DOHH2 (cell line): ENCODE data around the gene TUSC1.

Experiments
- H3F3A ChIP-seq: fragments of 200-600 bp; sonication (generic), shearing (Covaris generic); 2 replicates; pipeline ENCODE4 v1.6.0; 2016; ENCODE audit warnings: antibody characterized with exemption, mild to moderate bottlenecking; ENCODE audit not compliant: control insufficient read depth, insufficient read depth
- H3K27ac ChIP-seq: fragments of 200-600 bp; sonication (generic); 2 replicates; pipeline ENCODE4 v1.5.1; 2014; ENCODE audit warnings: low read depth, mild to moderate bottlenecking, low read length, moderate library complexity
- H3K27me3 ChIP-seq: fragments of 200-600 bp; sonication (generic); 2 replicates; pipeline ENCODE4 v1.6.1; 2014; ENCODE audit warnings: mild to moderate bottlenecking, low read length, mixed read lengths; ENCODE audit not compliant: control insufficient read depth
- H3K36me3 ChIP-seq: fragments of 200-600 bp; sonication (generic); 2 replicates; pipeline ENCODE4 v1.6.1; 2014; ENCODE audit warnings: mild to moderate bottlenecking, low read length, moderate library complexity, mixed read lengths; ENCODE audit not compliant: control insufficient read depth
- H3K4me1 ChIP-seq: fragments of 200-600 bp; sonication (generic); 2 replicates; pipeline ENCODE4 v1.6.1; 2014; ENCODE audit warnings: mild to moderate bottlenecking, low read length, mixed read lengths; ENCODE audit not compliant: control insufficient read depth
- H3K4me2 ChIP-seq: fragments of 200-600 bp; sonication (generic); 2 replicates; pipeline ENCODE4 v1.6.0; 2014; ENCODE audit warnings: mild to moderate bottlenecking, low read length, moderate library complexity
- H3K4me3 ChIP-seq: fragments of 200-600 bp; sonication (generic); 2 replicates; pipeline ENCODE4 v1.5.1; 2014; ENCODE audit warnings: mild to moderate bottlenecking, low read length, mixed read lengths
- H3K79me2 ChIP-seq: fragments of 200-600 bp; sonication (generic); 2 replicates; pipeline ENCODE4 v1.6.1; 2014; ENCODE audit warnings: mild to moderate bottlenecking, low read length, mixed read lengths; ENCODE audit not compliant: control insufficient read depth
- H3K9me2 ChIP-seq: fragments of 200-600 bp; sonication (generic); replicated peaks from 2 replicates; pipeline ENCODE4 v1.6.1; 2014; ENCODE audit warnings: mild to moderate bottlenecking, low read length, mixed read lengths; ENCODE audit not compliant: control insufficient read depth
- H3K9me3 ChIP-seq: fragments of 200-600 bp; sonication (generic); 2 replicates; pipeline ENCODE4 v1.6.1; 2014; ENCODE audit warnings: antibody characterized with exemption, low read length, mixed read lengths; ENCODE audit not compliant: control insufficient read depth, insufficient read depth
- H4K20me1 ChIP-seq: fragments of 200-600 bp; sonication (generic); 2 replicates; pipeline ENCODE4 v1.6.0; 2014; ENCODE audit warnings: low read depth, mild to moderate bottlenecking, antibody characterized with exemption, low read length, moderate library complexity; ENCODE audit not compliant: control insufficient read depth, insufficient read depth
- EZH2phosphoT487 ChIP-seq: fragments of 200-600 bp; sonication (generic); IDR thresholded peaks from 2 replicates; pipeline ENCODE4 v1.6.1; 2017; ENCODE audit warnings: borderline replicate concordance, mild to moderate bottlenecking, antibody characterized with exemption, low read length, moderate library complexity, mixed read lengths
- TF ChIP-seq, protein P1 (sequence below): fragments of 200-600 bp; sonication (generic); IDR thresholded peaks from one replicate; pipeline ENCODE4 v1.5.1; 2014; ENCODE audit warnings: antibody characterized with exemption, mild to moderate bottlenecking, low read depth, low read length; ENCODE audit not compliant: poor library complexity, severe bottlenecking

TUSC1 gene

DNA sequence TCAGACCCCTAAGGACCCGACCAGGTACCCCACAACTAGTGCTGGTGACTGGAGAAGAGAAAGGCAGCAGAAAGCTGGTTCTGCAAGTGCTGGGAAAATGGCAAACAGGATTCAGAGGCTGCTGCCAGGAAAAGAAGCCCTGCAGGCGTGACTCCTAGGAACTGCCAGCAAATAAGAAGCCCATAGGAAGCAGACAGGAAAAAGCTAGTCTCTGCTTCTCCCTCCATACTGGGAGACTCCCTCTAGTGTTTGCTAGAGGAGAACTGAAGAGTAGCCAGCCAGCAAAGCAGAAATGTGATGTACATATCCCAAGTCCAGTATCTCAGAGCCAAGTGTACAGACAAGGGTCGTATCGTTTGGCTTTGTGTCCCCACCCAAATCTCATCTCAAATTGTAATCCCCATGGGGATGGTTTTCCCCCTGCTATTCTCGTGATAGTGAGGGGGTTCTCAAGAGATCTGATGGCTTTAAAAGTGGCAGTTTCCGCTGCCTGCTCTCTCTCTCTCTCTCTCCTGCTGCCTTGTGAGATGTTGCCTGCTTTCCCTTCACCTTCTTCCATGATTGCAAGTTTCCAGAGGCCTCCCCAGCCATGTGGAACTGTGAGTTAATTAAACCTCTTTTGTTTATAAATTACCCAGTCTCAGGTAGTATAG, 38.1 kb upstream of the TUSC1 start:
- Histone ChIP-seq H4K20me1 (no peaks in the 10 kb centered on the region), H3K27me3 (no peaks in the 10 kb centered on the region), H3K36me3 (no peaks in the 10 kb centered on the region), H3K9me3 (no peaks in the 10 kb centered on the region), H3K27ac (no peak overlapping the region), H3F3A (no peaks in the 10 kb centered on the region), H3K4me1 (no peaks in the 10 kb centered on the region), H3K4me3 (no peak overlapping the region), H3K9me2 (no peaks in the 10 kb centered on the region), H3K79me2 (no peaks in the 10 kb centered on the region), H3K4me2 (no peak overlapping the region)
- TF ChIP-seq EZH2phosphoT487 = no peak
- TF ChIP-seq, protein P1, sequence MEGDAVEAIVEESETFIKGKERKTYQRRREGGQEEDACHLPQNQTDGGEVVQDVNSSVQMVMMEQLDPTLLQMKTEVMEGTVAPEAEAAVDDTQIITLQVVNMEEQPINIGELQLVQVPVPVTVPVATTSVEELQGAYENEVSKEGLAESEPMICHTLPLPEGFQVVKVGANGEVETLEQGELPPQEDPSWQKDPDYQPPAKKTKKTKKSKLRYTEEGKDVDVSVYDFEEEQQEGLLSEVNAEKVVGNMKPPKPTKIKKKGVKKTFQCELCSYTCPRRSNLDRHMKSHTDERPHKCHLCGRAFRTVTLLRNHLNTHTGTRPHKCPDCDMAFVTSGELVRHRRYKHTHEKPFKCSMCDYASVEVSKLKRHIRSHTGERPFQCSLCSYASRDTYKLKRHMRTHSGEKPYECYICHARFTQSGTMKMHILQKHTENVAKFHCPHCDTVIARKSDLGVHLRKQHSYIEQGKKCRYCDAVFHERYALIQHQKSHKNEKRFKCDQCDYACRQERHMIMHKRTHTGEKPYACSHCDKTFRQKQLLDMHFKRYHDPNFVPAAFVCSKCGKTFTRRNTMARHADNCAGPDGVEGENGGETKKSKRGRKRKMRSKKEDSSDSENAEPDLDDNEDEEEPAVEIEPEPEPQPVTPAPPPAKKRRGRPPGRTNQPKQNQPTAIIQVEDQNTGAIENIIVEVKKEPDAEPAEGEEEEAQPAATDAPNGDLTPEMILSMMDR = no peak

DNA sequence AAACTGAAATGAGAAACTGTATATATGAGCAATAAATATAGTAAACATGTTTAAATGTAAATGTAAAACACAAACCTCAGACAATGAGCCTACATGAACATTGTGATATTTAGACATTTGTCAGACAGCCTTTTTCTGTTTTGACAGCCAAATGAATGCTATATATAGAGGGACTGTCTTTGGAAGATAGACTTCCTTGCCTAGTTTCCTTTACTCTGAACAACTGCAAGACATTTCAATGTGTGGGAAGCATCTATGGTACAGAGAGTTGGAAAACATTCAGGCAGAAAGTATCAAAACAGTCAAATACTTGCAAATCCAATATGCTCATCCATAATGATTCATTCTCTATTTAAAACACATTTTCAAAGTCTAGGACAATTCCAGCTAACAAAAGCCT, 31.7 kb upstream of the TUSC1 start:
- TF ChIP-seq, protein P1 = no peak
- no peak for TF ChIP-seq EZH2phosphoT487

DNA sequence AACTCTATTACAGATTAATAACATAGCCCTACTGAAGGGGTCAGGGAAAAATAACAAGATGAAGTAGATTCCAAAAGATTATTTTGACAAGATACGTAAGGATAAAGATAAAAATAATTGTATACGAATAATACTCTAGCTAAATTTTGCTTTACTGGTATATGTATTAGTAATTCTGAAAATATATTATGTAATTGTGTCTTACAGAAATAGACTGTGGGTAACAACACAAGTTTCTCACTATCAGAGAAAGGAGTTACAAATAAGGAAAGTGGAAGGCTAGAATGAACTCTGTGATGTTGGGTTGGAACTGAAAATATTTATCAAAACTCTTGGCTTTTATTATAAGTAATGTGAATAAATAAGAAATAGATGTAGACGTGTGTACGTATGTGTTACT, 26.6 kb upstream of the TUSC1 start:
- no peak overlapping the region for H3K4me3 ChIP-seq
- no peaks in the 10 kb centered on the region for H3F3A ChIP-seq
- no peak overlapping the region for H3K27ac ChIP-seq
- no peak overlapping the region for H3K4me2 ChIP-seq
- no peaks in the 10 kb centered on the region for H4K20me1 ChIP-seq
- no peaks in the 10 kb centered on the region for H3K36me3 ChIP-seq
- no peaks in the 10 kb centered on the region for H3K9me3 ChIP-seq
- no peaks in the 10 kb centered on the region for H3K4me1 ChIP-seq
- no peaks in the 10 kb centered on the region for H3K79me2 ChIP-seq
- TF ChIP-seq, protein P1 = no peak
- no peak for TF ChIP-seq EZH2phosphoT487
- no peaks in the 10 kb centered on the region for H3K27me3 ChIP-seq
- H3K9me2 ChIP-seq = no peaks in the 10 kb centered on the region

More for the DNA sequence above, 31.7 kb upstream of the TUSC1 start:
- no peaks in the 10 kb centered on the region for H4K20me1 ChIP-seq
- no peak overlapping the region for H3K4me3 ChIP-seq
- H3K4me1 ChIP-seq = no peaks in the 10 kb centered on the region
- no peaks in the 10 kb centered on the region for H3K36me3 ChIP-seq
- H3K9me3 ChIP-seq = no peaks in the 10 kb centered on the region
- no peak overlapping the region for H3K4me2 ChIP-seq
- no peaks in the 10 kb centered on the region for H3K27me3 ChIP-seq
- H3K27ac ChIP-seq = no peak overlapping the region
- no peaks in the 10 kb centered on the region for H3F3A ChIP-seq
- no peaks in the 10 kb centered on the region for H3K9me2 ChIP-seq
- no peaks in the 10 kb centered on the region for H3K79me2 ChIP-seq
